ENCODE results near the gene BSN.
A peak's percentile ranks its signal among the peaks of the same experiment; 100 is the strongest.

The BSN gene

DNA sequence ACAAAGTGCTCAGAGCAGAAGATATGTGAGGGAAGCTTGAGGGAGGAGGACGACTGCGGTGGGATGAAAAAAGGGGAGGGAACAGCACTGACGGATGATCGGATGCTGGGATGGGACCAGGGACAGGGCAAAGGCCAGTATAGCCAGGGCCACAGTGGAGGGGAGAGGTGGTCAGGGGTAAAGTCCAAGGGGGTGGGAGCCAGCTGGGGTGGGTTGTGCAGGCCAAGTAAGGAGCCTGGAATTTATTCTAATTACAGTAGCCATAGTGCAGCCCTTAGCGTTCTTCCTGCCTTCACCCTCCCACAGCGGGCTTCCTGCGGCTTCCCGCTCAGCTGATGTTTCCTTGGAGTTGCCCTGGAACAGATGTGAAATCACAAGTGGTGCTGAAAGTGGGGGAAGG is 112.3 kb downstream of the BSN start:
- H3K27ac ChIP-seq (ENCODE audit: extremely low read depth, low read depth, low read length): no peak overlapping the region
- POLR2A ChIA-PET: no interaction called here
- CTCF ChIA-PET: interaction anchor here (1.6 kb wide), 1 partner anchor 127 kb away, joined by 5 read pairs; no protein-coding TSS in a partner anchor

DNA sequence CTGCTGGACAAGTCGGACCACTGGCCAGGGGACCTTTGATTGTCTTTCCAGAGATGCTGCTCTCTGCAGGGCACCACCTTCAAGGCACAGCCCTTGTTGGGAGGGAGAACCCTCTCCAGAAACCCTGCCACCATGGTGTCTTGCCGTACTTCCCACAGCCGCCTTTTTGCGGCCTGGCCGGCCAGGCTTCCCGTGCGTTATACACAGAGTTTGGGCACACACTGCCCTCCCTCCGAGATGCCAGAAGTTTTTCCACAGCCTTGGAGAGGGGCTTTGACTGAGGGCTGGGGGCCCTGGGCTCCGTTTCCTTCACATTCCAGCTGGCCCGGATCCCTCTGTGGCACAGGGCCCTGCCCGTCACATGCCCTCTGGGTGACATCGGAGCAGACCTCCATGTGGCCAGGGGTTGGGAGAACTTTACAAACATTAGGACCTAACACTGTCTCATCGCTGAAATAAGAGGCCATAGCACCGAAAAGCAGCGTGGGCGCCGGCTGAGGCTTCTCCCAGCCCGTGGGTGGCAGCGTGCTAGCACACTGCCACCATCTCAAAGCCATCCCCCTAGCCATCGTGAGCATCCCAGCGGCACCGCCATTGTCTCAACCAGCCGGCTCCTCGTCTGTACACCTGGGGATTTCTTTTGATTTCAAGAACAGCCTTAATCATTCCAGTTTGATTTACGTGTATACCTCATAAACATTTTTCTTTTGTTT is 113.6 kb downstream of the BSN start:
- no peaks in the 10 kb centered on the region for H3K9me3 ChIP-seq (ENCODE audit: control insufficient read depth, insufficient read depth, low read depth, low read length)
- no peaks in the 10 kb centered on the region for H3K4me1 ChIP-seq (ENCODE audit: control insufficient read depth, insufficient read depth, low read length)
- POLR2A ChIA-PET: no interaction called here
- no peak overlapping the region for H3K27ac ChIP-seq (ENCODE audit: extremely low read depth, low read depth, low read length)
- CTCF ChIA-PET: interaction anchor here (1.6 kb wide), 1 partner anchor 128 kb away, joined by 5 read pairs; no protein-coding TSS in a partner anchor
- TF ChIP-seq WT1 (tag by site-specific recombination; IDR thresholded peaks at IDR 0.05): no peak
- no peak for TF ChIP-seq ZNF302 (tag by site-specific recombination; IDR thresholded peaks at IDR 0.05; ENCODE audit: low read depth)
- no peak for TF ChIP-seq ZNF830 (tag by site-specific recombination; IDR thresholded peaks at IDR 0.05; ENCODE audit: low read depth)
- no peak overlapping the region for H3K4me3 ChIP-seq (ENCODE audit: low read depth, low read length)
- H3K36me3 ChIP-seq (ENCODE audit: control insufficient read depth in 2 of 2, insufficient read depth in 1 of 2, low read length in 2 of 2): no peaks in the 10 kb centered on the region

More for the DNA sequence above, 112.3 kb downstream of the BSN start:
- no peaks in the 10 kb centered on the region for H3K36me3 ChIP-seq (ENCODE audit: control insufficient read depth in 2 of 2, insufficient read depth in 1 of 2, low read length in 2 of 2)
- no peaks in the 10 kb centered on the region for H3K4me1 ChIP-seq (ENCODE audit: control insufficient read depth, insufficient read depth, low read length)
- H3K9me3 ChIP-seq (ENCODE audit: control insufficient read depth, insufficient read depth, low read depth, low read length): no peaks in the 10 kb centered on the region
- no peak overlapping the region for H3K4me3 ChIP-seq (ENCODE audit: low read depth, low read length)
- TF ChIP-seq ZNF768 (tag by site-specific recombination; IDR thresholded peaks at IDR 0.05) (no peak), ZNF155 (tag by site-specific recombination; IDR thresholded peaks at IDR 0.05) (no peak), ZBTB17 (tag by site-specific recombination; IDR thresholded peaks at IDR 0.05) (no peak)

DNA sequence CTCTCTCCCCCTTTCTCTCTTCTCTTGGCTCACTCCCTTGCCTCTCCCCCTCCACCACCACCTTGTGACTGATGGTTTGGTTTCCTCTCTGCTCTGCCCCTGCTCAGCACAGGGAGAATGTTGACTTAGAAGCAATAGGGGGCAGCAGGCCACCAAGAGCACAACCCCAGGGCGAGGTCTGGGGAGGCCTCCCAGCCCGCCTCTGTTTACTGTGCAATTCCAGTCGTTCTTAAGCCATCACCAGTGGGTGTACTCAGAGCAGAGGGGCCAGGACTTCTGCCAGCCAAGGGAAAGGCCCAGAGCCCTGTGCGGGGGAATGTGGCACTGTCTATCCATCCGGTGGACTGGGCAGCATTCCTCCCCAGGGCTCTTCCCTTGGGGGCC is 114.1 kb downstream of the BSN start:
- Histone ChIP-seq H3K27ac (ENCODE audit: extremely low read depth, low read depth, low read length) (no peak overlapping the region), H3K9me3 (ENCODE audit: control insufficient read depth, insufficient read depth, low read depth, low read length) (no peaks in the 10 kb centered on the region), H3K36me3 (ENCODE audit: control insufficient read depth in 2 of 2, insufficient read depth in 1 of 2, low read length in 2 of 2) (no peaks in the 10 kb centered on the region), H3K4me3 (ENCODE audit: low read depth, low read length) (no peak overlapping the region), H3K4me1 (ENCODE audit: control insufficient read depth, insufficient read depth, low read length) (no peaks in the 10 kb centered on the region)
- POLR2A ChIA-PET: no interaction called here
- CTCF ChIA-PET: no interaction called here
- TF ChIP-seq ZNF416 (tag by site-specific recombination; IDR thresholded peaks at IDR 0.05): no peak
- TF ChIP-seq ZIC2 (tag by site-specific recombination; IDR thresholded peaks at IDR 0.05): peak; percentile 38

DNA sequence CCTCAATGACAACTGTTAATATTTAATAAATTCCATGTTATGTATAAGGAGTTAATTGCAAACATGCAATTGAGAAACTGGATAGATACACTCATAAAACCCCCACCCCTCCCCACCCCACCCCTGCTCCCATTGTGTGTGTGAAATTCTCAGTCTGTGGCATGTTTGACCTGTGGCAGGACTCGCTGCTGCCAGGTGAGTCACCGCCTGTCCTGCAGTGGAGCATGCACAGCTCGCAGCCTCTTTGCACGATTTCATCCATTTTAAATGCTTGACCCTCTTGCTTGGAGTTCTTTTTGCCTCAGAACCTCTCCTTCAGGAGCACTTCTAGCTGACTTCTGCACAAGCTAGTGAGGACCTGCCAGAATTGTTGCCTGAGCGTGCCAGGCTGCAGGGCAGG is 114.6 kb downstream of the BSN start:
- no peaks in the 10 kb centered on the region for H3K9me3 ChIP-seq (ENCODE audit: control insufficient read depth, insufficient read depth, low read depth, low read length)
- ChIA-PET POLR2A (interaction anchor here (1.4 kb wide), 1 partner anchor 129 kb away, joined by 6 read pairs; no protein-coding TSS in a partner anchor), CTCF (interaction anchor here (0.6 to 5.1 kb wide), 3 partner anchors 102 to 488 kb away, joined by 4 to 104 read pairs (median 4); no protein-coding TSS in a partner anchor)
- H3K27ac ChIP-seq (ENCODE audit: extremely low read depth, low read depth, low read length): no peak overlapping the region
- no peak overlapping the region for H3K4me3 ChIP-seq (ENCODE audit: low read depth, low read length)
- H3K4me1 ChIP-seq (ENCODE audit: control insufficient read depth, insufficient read depth, low read length): no peaks in the 10 kb centered on the region
- no peaks in the 10 kb centered on the region for H3K36me3 ChIP-seq (ENCODE audit: control insufficient read depth in 2 of 2, insufficient read depth in 1 of 2, low read length in 2 of 2)
- TF ChIP-seq ZNF629 (tag by site-specific recombination; IDR thresholded peaks at IDR 0.05) (no peak), ZNF747 (tag by site-specific recombination; IDR thresholded peaks at IDR 0.05) (no peak), ZNF521 (tag by site-specific recombination; IDR thresholded peaks at IDR 0.05) (no peak), ZIC2 (tag by site-specific recombination; IDR thresholded peaks at IDR 0.05) (no peak), ZNF76 (tag by site-specific recombination; IDR thresholded peaks at IDR 0.05; ENCODE audit: borderline replicate concordance, low read depth) (no peak), ZNF777 (tag by site-specific recombination; IDR thresholded peaks at IDR 0.05; ENCODE audit: borderline replicate concordance) (no peak), ZFP41 (tag by site-specific recombination; IDR thresholded peaks at IDR 0.05; ENCODE audit: borderline replicate concordance) (no peak)
- TF ChIP-seq, protein P1, sequence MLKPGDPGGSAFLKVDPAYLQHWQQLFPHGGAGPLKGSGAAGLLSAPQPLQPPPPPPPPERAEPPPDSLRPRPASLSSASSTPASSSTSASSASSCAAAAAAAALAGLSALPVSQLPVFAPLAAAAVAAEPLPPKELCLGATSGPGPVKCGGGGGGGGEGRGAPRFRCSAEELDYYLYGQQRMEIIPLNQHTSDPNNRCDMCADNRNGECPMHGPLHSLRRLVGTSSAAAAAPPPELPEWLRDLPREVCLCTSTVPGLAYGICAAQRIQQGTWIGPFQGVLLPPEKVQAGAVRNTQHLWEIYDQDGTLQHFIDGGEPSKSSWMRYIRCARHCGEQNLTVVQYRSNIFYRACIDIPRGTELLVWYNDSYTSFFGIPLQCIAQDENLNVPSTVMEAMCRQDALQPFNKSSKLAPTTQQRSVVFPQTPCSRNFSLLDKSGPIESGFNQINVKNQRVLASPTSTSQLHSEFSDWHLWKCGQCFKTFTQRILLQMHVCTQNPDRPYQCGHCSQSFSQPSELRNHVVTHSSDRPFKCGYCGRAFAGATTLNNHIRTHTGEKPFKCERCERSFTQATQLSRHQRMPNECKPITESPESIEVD (tag by site-specific recombination; IDR thresholded peaks at IDR 0.05): no peak
- TF ChIP-seq, protein P2, sequence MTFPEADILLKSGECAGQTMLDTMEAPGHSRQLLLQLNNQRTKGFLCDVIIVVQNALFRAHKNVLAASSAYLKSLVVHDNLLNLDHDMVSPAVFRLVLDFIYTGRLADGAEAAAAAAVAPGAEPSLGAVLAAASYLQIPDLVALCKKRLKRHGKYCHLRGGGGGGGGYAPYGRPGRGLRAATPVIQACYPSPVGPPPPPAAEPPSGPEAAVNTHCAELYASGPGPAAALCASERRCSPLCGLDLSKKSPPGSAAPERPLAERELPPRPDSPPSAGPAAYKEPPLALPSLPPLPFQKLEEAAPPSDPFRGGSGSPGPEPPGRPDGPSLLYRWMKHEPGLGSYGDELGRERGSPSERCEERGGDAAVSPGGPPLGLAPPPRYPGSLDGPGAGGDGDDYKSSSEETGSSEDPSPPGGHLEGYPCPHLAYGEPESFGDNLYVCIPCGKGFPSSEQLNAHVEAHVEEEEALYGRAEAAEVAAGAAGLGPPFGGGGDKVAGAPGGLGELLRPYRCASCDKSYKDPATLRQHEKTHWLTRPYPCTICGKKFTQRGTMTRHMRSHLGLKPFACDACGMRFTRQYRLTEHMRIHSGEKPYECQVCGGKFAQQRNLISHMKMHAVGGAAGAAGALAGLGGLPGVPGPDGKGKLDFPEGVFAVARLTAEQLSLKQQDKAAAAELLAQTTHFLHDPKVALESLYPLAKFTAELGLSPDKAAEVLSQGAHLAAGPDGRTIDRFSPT (tag by site-specific recombination; IDR thresholded peaks at IDR 0.05): no peak
- TF ChIP-seq, protein P3, sequence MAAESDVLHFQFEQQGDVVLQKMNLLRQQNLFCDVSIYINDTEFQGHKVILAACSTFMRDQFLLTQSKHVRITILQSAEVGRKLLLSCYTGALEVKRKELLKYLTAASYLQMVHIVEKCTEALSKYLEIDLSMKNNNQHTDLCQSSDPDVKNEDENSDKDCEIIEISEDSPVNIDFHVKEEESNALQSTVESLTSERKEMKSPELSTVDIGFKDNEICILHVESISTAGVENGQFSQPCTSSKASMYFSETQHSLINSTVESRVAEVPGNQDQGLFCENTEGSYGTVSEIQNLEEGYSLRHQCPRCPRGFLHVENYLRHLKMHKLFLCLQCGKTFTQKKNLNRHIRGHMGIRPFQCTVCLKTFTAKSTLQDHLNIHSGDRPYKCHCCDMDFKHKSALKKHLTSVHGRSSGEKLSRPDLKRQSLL (tag by site-specific recombination; IDR thresholded peaks at IDR 0.05): no peak
